GM19043 (cell line): ENCODE data around the gene BLCAP.
"Not testable (repeated sequence)": the region's sequence is repeated elsewhere in the genome, so short reads cannot be mapped to it uniquely, and the experiment has no call there.

ENCODE experiments used
- ATAC-seq: cut with Tn5 transposase; IDR thresholded peaks from one replicate; pipeline ENCODE4 v1.9.1; 2021; ENCODE audit warnings: low read depth; ENCODE audit not compliant: unreplicated experiment

Gene BLCAP

DNA sequence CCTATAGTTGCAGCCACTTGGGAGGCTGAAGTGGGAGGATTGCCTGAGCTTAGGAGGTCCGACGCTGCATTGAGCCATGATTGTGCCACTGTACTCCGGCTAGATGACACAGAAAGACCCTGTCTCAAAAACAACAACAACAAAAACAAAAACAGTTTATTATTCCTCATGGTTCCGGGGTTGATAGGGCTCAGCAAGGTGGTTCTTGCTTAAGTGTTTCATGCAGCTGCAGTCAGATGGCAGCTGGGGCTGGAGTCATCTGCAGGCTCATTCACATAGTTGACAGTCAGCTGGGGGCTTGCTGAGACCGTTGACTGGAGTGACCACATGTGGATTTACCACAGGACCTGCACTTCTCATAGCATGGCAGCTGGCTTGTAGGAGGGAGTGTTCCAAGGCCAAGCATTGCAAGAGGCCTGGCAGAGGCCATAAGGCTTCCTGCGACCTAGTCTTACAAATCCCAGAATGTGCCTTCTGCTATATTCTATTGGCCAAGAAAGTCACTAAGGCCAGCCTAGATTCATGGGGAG, 35.5 kb downstream of the BLCAP start:
- no peak for ATAC-seq

DNA sequence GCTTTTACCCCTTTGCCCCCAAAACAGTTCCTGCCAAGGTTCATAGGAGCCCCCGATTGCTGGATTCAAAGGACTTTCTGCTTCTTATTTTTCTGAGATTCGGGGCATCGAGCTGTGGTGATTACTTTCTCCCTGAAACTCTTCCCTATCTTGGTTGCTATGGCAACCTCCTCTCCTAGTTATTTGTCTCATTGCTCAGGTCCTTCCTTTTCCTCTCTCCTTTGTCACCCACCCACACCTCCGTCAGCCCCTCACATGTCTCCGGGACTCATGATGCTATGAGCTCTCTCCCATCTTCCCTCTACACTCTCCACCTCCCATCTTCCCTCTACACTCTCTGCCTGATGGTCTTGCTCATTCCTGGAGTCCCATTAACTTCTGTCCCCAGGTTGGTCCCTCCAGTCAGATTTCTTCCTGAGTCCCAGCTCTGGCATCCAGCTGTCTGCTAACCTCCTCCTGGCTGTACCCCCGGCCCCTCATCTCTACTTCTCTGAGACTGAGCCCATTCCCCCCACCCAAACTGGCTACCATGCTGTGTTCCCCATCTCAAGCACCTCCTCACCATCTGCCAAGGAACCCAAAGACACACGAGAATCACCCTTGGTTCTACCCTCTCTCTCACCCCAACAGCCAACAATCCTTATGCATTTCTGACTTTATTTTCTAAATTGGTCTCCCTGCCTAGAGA, 36.9 kb downstream of the BLCAP start:
- ATAC-seq: no peak

DNA sequence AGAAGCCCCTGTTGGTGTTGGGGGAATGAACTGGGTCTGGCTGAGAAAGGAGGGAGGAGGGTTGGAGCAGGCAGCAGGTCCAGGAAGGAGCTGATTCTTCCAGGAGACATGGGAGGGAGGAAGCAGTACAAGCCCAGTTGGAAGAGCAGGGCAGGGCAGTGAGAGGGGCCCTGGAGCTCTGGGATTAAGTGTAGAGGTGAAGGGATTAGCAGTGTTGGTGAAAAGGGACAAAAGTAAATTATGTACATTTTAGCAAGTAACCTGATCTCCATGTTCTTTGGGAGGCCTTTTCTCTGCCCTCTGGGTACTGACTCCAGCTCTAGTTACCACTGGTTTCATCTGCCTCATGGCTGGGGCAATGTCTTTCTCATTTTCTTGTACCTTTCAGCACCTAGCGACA, 41.5 kb downstream of the BLCAP start:
- not testable (repeated sequence) for ATAC-seq

DNA sequence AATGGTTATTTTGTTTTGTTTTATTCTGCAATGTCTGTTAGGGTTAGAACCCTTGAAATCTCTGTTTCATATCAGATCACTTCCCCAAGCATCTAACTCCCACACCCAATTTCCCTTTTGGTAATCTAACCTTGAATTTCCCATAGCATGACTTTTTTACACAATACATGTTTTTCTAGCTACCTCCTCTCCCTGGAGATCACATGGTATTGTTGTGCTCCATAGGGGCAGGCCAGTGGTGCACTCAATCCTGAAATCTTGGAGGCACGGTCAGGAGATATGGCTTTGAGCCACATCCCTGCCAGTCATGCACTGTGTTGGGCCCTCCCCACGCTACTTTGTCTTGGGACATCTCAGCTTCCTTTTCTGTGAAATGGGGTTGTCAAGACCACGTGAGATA, 43.3 kb downstream of the BLCAP start:
- ATAC-seq: no peak

DNA sequence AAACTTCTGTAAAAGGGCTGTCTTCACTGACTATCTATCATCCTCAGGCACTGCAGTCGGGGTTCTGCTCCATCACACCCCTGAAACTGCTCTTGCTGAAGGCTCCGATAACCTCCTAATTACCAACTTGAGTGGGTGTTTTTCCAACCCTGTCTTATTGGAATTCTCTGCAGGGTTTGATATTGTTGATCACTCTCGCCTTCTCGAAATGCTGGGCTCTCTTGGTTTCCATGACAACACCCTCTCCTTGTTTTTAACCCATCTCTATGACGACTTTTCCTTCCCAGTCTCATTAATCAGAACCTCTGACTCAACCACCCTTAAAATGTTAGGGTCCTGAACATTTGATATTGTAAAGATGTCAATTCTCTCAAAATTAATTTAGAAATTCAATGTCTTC, 46.1 kb downstream of the BLCAP start:
- no peak for ATAC-seq

DNA sequence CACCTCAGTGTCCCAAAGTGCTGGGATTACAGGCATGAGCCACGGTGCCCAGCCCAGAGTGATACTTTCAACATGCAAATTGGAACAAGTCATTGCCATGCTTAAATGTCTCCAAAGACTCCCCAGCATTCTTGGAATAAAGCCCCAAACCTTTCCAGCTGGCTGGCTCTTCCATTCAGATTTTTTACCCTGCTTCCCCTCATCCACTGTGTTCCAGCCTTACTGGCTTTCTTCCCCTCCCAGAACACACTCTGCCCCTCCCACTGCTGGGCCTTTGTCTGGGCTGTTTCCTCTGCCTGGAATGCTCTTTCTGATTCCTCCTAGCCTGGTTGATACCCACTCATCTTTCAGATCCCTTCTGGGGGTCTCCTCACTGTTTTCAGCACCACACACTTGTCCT, 46.8 kb downstream of the BLCAP start:
- no peak for ATAC-seq

DNA sequence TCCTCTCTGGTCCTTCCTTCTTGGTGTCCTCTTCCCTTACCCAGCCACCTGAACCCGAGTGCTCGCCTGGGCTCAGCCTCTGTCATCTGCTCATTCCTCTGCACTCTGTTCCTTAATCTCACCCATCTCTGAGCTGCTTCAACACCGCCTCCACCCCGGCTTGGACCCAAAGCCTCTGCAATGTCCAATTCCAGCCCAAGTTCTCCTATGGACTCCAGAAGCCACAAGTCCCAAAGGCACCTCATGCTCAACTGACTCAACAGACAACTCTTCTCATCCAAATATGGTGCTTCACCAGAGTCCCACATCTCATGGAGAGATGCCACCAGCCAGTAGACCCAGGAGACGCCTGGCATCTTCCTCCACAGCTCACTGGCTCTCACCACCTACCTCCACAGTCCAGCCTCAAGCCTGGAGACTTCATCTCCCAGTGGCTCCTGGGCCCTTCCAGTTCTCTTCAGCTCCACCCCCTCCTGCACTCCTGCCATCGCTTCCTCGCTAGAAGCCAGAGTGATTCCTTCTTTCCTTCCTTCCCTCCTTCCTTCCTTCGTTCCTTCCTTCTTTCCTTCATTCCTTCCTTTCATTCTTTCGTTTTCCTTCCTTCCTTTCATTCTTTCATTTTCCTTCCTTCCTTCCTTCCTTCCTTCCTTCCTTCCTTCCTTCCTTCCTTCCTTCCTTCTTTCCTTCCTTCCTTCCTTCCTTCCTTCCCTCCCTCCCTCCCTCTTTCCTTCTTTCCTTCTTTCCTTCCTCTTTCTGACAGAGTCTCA, 47.6 kb downstream of the BLCAP start:
- ATAC-seq: no peak

DNA sequence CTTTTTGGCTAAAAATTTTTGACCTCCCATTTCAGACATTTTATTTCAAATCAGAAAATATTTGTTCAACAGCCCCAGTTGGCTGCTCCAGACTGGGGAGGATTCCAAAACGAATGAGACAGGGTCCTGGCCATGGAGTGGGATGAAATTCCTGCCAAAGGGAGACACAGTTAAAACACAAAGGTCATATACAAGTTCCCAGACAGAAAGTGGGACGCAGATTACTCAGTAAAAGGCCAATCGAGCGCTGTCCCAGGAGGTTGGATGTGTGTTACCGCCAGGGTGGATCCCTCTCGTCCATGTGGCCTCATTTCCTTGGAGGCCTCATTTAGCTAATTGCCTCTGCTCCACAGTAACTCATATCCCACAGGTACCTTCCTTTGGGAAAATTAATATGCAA, 48.4 kb downstream of the BLCAP start:
- ATAC-seq: no peak

DNA sequence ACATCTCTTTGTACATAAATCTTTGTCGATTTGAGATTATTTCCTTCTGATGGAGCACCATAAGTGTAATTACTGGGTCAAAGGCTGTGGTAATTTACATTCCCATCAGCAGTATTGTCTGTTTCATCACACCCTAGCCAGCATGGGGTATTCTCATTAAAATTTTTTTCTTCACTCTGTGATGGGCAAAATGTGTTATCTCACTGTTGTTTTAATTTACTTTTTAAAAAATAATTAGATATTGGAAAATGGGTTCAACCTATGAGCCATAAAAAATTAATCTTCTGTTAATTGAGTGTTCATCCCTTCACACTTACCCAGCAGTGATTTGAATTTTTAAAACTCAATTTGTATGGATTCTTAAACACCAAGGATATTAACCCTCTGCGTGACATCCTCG, 50.6 kb downstream of the BLCAP start:
- ATAC-seq: no peak

DNA sequence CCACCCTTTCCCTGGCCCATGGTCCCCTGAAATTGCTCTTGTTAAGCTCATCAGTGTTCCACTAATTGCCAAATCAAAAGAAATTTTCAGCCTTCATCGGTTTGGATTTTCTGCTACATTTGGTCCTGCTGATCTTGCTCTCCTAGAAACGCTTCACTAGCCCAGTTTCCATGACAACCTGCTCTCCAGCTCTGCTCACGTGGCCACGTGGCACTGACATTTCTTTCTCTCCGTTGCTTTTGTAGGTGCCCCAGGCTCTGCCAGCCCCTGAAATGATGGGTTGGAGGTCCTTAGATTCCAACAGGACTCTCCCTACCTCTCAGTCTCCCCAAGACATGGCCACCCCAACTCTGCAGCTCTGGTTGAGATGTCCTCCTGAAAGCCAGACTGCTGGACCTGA, 52.4 kb downstream of the BLCAP start:
- no peak for ATAC-seq

DNA sequence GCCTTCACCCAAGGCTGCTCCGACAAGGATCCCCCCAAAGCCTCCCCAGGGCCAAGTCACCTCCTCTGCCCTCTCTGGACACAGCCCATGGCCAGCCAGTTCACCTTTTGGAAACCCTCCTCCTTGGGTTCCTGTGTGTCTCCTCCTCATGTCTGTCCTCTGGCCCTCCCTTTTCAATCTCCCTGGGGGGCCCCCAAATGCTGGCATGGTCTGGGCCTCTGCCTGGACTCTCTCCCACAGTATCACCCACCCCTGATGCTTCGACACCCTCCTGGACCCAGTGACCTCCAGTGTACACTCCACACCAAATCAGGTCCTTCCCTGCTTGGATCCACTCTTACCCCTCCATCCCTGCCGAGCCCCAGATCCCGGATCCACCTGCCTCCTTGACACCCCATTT, 53.3 kb downstream of the BLCAP start:
- no peak for ATAC-seq

DNA sequence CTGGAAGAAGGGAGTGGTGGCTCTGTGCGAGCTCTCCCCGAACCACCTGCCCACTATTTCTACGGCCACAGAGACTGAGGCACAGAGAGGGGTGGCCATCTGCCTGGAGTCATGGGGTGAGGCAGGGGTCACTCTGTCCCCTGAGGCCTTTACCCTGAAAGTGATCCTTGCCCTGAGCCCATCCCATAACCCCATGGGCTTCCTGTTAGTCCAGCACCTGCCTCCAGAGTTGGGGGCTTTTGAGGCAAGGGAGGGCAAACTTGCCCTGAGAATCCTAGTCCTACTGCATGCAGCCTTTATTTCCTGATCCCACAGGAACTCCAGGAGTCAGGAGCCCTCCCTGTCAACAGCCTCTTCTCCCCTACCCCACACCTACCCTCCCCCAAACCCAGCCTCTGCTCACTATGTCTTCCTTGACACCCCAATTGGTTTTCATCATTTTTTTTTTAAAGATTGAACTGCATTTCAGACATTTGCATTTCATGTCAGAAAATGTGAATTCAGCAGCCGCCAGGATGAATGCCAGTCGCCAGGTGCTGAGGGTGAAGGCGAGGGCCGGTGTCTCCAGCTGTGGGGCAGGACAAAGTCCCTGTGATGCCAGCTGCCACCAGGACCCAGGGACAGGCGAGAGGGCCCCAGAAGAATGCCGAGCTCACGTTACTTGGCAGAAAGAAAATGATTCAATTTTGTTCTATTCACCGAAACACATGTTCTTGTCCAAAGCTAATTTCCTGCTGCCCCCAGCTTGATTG, 54.3 kb downstream of the BLCAP start:
- ATAC-seq: no peak

DNA sequence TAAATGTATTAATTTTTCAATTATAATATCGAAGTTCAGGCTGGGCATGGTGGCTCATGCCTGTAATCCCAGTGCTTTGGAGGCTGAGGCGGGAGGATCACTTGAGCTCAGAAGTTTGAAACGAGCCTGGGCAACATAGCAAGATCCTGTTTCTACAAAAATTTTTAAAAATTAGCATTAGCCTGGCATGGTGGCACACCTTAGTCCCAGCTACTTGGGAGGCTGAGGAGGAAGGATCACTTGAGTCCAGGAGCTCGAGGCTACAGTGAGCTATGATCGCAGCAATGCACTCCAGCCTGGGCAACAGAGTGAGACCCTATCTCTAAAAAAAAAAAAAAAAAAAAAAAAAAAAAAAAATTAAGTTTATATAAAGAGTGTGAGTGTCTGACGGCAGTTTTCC, 55.2 kb downstream of the BLCAP start:
- ATAC-seq: not testable (repeated sequence)

DNA sequence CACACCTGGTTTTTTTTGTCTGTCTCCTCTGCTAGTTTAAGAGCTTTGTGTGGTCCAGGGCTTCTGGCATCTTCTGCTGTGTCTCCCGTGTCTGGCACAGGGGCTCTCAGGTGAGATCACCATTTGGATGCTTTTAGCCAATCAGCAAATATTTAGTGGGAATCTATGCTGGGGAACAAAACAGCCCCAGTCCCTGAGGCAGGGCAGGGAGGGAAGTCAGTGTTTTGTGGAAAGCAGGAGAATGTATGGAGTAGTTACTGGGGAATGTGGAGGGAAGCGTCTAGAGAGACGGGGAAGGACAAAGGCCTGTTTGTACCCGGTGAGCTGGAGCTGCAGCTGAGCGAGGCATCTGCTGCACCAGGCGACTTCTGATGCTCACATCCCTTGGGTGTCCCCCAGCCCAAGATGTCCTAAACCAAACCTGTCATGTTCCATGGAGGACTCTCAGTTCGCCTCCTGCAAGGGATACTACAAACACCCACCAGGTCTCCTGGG, 55.9 kb downstream of the BLCAP start:
- no peak for ATAC-seq

DNA sequence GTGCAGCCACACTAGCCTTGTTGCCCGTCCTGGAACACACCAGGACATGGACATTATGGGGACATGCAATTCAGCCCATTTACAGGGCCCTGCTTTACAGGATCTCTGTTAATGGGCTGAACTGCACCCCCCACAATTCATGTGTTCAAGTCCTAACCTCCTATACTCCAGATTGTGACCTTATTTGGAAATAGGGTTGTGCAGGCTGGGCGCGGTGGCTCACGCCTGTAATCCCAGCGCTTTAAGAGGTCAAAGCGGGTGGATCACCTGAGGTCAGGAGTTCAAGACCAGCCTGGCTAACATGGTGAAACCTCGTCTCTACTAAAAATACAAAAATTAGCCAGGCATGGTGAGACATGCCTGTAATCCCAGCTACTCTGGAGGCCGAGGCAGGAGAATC, 57.5 kb downstream of the BLCAP start:
- not testable (repeated sequence) for ATAC-seq

DNA sequence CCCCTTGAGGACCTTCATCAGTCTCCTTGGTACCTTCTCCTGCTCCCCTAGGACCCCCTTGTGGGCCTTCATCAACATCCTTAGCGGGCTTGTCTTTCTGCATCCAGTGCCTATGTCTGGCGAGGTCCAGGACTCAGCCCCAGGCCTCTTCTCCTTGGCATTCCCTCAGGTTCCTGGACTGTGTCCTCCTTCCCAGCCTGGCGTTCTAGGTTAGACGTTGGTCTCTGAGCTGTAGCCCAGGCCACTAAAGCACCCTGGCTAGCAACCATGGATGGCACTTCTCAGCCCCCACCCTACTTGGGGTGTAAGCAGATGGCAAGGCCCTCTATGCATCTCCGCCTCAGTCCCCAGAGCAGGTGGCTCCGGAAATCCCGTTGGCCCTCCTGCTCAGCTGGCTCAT, 58.1 kb downstream of the BLCAP start:
- no peak for ATAC-seq

DNA sequence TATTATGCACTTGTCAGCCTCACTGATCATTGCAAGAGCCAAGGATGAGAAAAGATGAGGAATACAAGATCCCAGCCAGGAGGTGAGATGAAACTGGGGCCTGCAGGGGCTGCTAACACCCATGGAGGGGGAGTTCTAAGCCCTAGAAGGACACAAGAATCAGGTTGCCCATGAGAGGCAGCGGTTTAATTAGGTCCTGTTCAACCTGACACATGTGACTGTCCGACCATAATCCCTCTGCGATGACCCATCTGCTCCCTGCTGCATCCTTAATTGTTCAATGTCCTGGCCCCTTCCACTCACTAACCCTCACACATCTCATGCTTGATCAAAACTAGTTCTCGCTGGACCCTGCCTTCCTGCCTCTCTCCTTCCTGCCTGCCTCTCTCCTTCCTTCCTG, 58.8 kb downstream of the BLCAP start:
- no peak for ATAC-seq
